Measurements from ENCODE around the gene SIGLEC9. TPM values are rescaled to one million over a fixed set of nuclear protein-coding genes. Genes with fewer than 3 reads are reported as not detected.

Gene SIGLEC9
- polyA plus RNA-seq, 3 donors = 1.1 to 1.7 (median 1.5) TPM

DNA sequence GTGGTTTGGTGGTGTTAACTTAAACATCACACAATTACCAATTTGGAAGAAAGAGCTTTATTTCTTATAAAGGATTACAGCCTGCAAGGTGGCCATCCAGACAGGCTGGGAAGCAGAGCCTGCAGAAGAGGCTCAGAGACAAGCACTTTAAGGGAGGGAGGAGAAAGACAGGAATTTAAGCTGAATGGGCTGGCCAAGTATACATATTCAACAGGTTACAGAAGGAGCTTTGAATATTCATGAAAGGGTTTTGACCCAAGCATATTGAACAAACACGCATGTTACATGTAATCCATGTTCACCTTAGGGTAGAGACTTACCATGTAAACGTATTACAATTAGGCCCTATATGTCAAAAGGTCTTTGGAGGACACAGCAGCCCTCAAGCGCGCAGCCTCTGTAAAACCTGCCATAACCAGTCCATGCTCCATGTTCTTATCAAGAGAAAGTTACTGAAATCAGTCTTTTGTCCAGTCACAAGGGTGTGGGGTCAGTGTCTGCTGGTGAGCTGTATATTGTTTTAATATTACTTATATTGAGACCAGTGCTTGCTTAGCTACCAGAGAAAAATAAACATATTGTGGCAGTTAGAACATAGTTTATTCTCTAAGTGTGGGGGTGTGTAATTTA lies 37.3 kb downstream of the SIGLEC9 start:
- no peak for DNase-seq (ENCODE audit: extremely low read depth in 1 of 11, low read depth in 9 of 11, low spot score in 4 of 11)

DNA sequence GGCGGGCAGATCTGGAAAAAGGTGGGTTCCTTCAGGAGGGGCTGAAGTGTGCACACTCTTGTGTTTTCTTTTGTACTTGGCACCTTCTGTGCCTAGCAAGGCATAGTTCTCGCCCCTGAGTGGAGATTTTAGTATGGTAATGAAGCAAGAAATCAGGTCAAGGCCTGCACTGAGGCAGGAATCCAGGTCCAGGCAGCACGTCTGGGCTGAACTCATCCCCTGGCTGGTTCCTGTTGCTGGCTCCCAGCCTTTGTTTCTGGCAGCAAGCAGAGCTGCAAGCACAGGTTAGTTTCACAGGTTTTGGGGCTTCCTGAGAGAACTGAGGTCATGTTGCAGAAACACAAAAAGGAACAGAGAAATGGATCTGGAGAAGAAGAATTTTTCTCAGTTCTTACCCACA lies 38.6 kb downstream of the SIGLEC9 start:
- DNase-seq (ENCODE audit: extremely low read depth in 1 of 11, low read depth in 9 of 11, low spot score in 4 of 11) = no peak

DNA sequence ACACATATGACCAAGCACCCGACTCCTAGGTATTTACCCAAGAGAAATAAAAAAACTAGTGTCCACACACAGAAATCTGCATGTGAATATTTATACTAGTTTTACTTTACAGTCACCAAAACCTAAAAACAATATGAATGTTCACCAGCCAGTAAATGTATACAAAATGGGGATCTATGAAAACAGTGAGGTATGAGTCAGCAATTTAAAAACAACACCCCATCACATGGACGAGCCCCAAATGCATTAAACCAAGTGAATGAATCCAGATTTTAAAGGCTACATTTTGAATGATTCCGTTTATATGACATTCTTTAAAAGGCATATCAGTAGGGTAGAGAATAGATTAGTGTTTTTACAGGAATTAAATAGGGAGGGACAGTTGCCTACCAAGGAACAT lies 39.5 kb downstream of the SIGLEC9 start:
- no peak for DNase-seq (ENCODE audit: extremely low read depth in 1 of 11, low read depth in 9 of 11, low spot score in 4 of 11)

DNA sequence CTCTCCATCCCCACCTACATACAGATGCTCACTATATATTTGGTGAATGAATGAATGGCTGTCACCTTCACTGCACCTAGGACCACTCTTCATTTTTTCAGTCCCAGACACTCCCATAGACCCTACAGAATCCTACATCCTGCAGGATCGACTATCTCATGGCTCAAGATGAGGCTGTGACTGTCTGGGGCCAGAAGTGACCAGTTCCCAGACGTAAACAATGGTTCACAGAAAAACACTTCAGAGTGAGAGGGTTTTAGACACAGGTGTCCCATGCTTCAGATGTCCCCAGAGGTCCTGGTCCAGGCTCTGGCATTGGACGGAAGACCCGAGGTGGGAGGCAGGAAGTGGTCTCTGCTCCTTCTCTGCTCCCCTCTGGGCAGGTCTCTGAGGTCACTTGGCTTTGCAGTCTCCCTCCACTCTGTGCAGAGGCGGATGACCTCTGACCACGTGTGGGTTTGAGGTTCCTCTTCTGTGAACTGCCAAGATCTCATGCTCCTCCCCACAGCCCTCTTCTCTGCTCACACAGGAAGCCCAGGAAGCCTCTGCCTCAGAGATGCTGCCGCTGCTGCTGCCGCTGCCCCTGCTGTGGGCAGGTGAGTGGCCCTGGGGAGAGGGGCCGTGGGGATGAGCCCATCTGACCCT lies 42.3 kb downstream of the SIGLEC9 start:
- DNase-seq (ENCODE audit: extremely low read depth in 1 of 11, low read depth in 9 of 11, low spot score in 4 of 11) = no peak

DNA sequence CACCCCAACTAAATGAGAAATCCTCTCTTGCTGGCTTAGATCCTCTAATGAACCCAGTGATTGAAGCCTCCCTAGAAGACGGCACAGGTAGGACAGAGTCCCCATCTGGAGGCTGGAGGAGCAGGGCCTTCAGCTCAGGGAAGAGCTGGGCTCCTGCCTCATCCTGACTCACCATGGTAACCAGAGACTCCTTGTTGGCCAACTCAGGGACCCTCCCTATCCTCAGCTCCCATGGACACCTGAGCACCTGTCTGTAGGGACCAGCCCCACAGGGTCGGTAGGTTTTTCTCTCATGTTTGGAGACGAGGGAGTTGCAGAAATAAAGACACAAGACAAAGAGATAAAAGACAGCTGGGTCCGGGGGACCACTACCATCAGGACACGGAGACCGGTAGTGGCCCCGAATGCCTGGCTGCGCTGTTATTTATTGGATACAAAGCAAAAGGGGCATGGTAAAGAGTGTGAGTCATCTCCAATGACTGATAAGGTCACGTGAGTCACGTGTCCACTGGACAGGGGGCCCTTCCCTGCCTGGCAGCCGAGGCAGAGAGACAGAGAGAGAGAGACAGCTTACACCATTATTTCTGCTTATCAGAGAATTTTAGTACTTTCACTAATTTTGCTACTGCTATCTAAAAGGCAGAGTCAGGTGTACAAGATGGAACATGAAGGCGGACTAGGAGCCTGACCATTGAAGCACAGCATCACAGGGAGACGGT lies 44.0 kb downstream of the SIGLEC9 start:
- no peak for DNase-seq (ENCODE audit: extremely low read depth in 1 of 11, low read depth in 9 of 11, low spot score in 4 of 11)

DNA sequence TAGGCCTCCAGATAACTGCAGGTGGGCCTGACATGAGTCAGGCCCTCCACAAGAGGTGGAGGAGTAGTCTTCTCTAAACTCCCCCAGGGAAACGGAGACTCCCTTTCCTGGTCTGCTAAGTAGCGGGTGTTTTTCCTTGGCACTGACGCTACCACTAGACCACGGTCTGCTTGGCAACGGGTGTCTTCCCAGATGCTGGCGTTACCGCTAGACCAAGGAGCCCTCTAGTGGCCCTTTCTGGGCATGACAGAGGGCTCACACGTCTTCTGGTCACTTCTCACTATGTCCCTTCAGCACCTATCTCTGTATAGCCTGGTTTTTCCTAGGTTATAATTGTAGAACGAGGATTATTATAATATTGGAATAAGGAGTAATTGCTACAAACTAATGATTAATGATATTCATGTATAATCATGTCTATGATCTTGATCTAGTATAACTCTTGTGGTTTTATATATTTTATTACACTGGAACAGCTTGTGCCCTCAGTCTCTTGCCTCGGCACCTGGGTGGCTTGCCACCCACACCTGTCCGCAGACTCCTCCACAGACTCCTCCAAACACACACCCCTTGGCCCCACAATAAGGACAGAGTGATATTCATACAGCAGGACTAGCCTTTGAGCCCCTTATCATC lies 44.7 kb downstream of the SIGLEC9 start:
- peak in 10 of 11 donors; percentile 22 to 36 (median 32) for DNase-seq (ENCODE audit: extremely low read depth in 1 of 11, low read depth in 9 of 11, low spot score in 4 of 11)

DNA sequence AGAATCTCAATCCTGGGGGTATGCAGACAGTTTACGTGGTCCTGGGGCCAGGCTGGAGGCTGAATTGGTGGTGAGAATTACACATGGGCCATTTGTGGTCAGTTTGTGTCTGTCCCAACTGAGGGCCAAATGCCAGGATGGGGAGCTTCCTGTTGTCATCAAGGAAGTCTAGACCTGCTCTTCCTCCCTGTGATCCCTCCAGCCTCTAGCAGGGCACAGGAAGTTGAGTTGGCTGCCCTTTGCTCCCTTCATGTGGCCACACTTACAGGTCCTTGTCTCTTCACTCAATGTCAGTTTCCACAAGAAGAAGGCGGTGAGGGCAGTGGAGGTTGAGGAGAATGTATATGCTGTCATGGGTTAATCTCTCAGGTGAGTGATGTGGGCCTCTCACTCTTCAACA lies 47.5 kb downstream of the SIGLEC9 start:
- DNase-seq (ENCODE audit: extremely low read depth in 1 of 11, low read depth in 9 of 11, low spot score in 4 of 11) = no peak

DNA sequence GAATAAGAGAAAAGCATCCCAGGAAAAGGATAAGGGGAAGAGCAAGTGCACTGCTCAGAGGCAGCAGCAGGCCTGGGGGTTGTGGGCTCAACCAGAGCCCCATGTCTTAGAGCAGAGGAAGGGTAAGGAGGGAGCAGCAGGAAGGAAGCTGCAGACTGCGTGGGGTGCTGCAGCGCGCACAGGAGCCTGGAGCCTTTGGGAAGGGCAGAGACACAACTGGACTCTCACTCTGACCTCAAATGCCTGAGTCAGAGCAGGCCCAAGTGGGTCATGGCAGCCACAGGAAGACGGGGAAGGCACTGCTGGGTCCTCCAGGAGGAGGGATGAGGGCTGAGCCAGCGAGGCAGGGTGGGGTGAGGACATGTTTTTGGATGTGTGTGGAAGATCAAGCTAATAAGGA lies 49.0 kb downstream of the SIGLEC9 start:
- DNase-seq (ENCODE audit: extremely low read depth in 1 of 11, low read depth in 9 of 11, low spot score in 4 of 11) = no peak

DNA sequence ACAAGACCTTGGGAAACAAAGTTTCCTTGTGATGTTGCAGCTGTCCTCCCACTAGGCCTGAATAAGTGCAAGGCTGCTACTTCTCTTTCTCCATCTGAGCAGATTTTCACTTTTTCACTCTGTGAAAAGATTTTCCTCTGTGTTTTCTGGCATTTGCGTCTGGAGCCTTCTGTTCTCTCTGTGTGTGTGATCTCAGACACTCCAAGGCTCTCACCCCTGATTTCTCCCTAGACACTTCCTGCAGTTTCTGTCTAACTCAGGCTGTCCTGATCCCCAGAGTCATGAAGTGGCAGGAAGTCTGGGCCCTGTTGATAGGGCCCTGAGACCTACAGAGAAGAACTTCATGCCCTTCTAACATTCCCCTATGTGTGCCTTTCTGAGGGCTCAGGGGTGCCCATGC lies 54.5 kb downstream of the SIGLEC9 start:
- no peak for DNase-seq (ENCODE audit: extremely low read depth in 1 of 11, low read depth in 9 of 11, low spot score in 4 of 11)

Other genes starting within 250 kb of the SIGLEC9 start
- gene KLK4, start 213.5 kb upstream of the SIGLEC9 start, polyA plus RNA-seq (ENCODE audit: insufficient read length in 3 of 3) = not detected
- gene KLK5, start 171.9 kb upstream of the SIGLEC9 start, polyA plus RNA-seq (ENCODE audit: insufficient read length in 3 of 3) = 1 to 10 TPM; 1.2 to 1.9 (median 1.5) TPM
- 10 to 100 TPM; 29.7 to 34.7 (median 32.4) TPM for gene KLK6, start 155.3 kb upstream of the SIGLEC9 start, polyA plus RNA-seq (ENCODE audit: insufficient read length in 3 of 3)
- gene KLK7, start 141.0 kb upstream of the SIGLEC9 start, polyA plus RNA-seq (ENCODE audit: insufficient read length in 3 of 3) = 1 to 10 TPM; 3.9 to 4.6 (median 4.2) TPM
- gene KLK8, start 123.3 kb upstream of the SIGLEC9 start, polyA plus RNA-seq (ENCODE audit: insufficient read length in 3 of 3) = 1 to 10 TPM; 2.4 to 4.0 (median 3.6) TPM
- under 1 TPM; 0.32 to 0.44 (median 0.37) TPM for gene KLK10, start 105.2 kb upstream of the SIGLEC9 start, polyA plus RNA-seq (ENCODE audit: insufficient read length in 3 of 3)
- gene KLK11, start 98.3 kb upstream of the SIGLEC9 start, polyA plus RNA-seq (ENCODE audit: insufficient read length in 3 of 3) = under 1 TPM in 2 of 3 donors, not detected in 1; 0.19 to 0.38 TPM
- not detected for gene KLK12, start 89.9 kb upstream of the SIGLEC9 start, polyA plus RNA-seq (ENCODE audit: insufficient read length in 3 of 3)
- gene KLK13, start 59.8 kb upstream of the SIGLEC9 start, polyA plus RNA-seq (ENCODE audit: insufficient read length in 3 of 3) = under 1 TPM; 0.39 to 0.68 (median 0.40) TPM
- under 1 TPM; 0.22 to 0.51 (median 0.23) TPM for gene KLK14, start 42.0 kb upstream of the SIGLEC9 start, polyA plus RNA-seq (ENCODE audit: insufficient read length in 3 of 3)
- 1 to 10 TPM; 2.1 to 4.2 (median 4.0) TPM for gene CTU1, start 16.5 kb upstream of the SIGLEC9 start, polyA plus RNA-seq (ENCODE audit: insufficient read length in 3 of 3)
- gene SIGLEC7, start 17.4 kb downstream of the SIGLEC9 start, polyA plus RNA-seq (ENCODE audit: insufficient read length in 3 of 3) = under 1 TPM; 0.22 to 0.65 (median 0.27) TPM
- gene CD33, start 100.2 kb downstream of the SIGLEC9 start, polyA plus RNA-seq (ENCODE audit: insufficient read length in 3 of 3) = 1 to 10 TPM; 1.8 to 2.4 (median 1.8) TPM
- gene SIGLECL1, start 126.2 kb downstream of the SIGLEC9 start, polyA plus RNA-seq (ENCODE audit: insufficient read length in 3 of 3) = not detected
- 1 to 10 TPM; 3.7 to 5.2 (median 4.6) TPM for gene IGLON5, start 186.7 kb downstream of the SIGLEC9 start, polyA plus RNA-seq (ENCODE audit: insufficient read length in 3 of 3)
- 1 to 10 TPM; 3.8 to 5.3 (median 4.4) TPM for gene VSIG10L, start 217.2 kb downstream of the SIGLEC9 start, polyA plus RNA-seq (ENCODE audit: insufficient read length in 3 of 3)
- 100 to 1,000 TPM; 124 to 158 (median 140) TPM for gene ETFB, start 241.5 kb downstream of the SIGLEC9 start, polyA plus RNA-seq (ENCODE audit: insufficient read length in 3 of 3)
- 1 to 10 TPM in 2 of 3 donors, under 1 TPM in 1; 0.54 to 1.8 (median 1.7) TPM for gene CLDND2, start 244.1 kb downstream of the SIGLEC9 start, polyA plus RNA-seq (ENCODE audit: insufficient read length in 3 of 3)
- 1 to 10 TPM; 1.1 to 1.9 (median 1.7) TPM for gene NKG7, start 247.7 kb downstream of the SIGLEC9 start, polyA plus RNA-seq (ENCODE audit: insufficient read length in 3 of 3)